ENCODE results near the gene FN1.

DNA sequence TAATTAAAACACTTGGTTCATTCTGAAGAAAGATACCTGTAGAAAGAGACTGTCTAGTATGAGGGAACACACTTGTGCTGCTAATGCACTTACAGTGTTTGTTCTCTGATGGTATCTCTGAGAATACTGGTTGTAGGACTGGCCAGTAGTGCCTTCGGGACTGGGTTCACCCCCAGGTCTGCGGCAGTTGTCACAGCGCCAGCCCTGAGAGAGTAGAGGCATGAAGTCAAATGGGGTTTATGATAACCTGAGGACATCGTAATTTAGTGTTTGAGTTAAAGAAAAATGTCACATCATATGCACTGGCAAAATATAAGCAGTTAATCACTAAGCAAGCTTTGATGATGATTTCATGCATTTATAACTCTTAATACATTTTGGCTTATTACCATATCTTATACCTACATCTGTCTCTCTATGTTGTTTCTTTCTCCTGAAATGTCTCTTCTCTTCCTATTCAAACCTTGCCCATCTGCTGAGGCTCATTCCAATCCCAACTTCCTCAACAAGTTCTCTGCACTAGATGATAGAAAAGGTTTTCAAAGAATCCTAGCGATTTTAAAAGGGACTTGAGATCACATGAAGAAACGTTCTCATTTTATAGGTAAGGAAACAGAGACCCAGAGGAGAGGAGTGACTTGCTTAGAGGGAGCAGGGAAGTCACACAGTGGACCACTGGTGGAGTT lies 73.8 kb downstream of the FN1 start:
- TF ChIP-seq POLR2A (IDR thresholded peaks at IDR 0.05; ENCODE audit: low read depth, low read length) (no peak), POLR2AphosphoS5 (IDR thresholded peaks at IDR 0.05; ENCODE audit: low read depth, low read length) (no peak), TAF1 (IDR thresholded peaks at IDR 0.05; ENCODE audit: low read depth, low read length) (no peak), POU2F2 (IDR thresholded peaks at IDR 0.05; ENCODE audit: low read depth, low read length) (no peak), SPI1 (IDR thresholded peaks at IDR 0.05; ENCODE audit: low read depth, low read length) (no peak), PAX5 (IDR thresholded peaks at IDR 0.05; ENCODE audit: insufficient read depth, low read length, severe bottlenecking) (no peak)

Measured in GM12891 (cell line).